SKM-1 treated with dmso at 0.1 percent for 144 hours (cell line): ENCODE measurements around the gene GDF9.
"Not testable (repeated sequence)": the region's sequence is repeated elsewhere in the genome, so short reads cannot be mapped to it uniquely, and the experiment has no call there.

Experiments used
- DNase-seq: peaks from one replicate; lab custom pipeline; 2025; ENCODE audit not compliant: unreplicated experiment; lab: John Stamatoyannopoulos, UW

The GDF9 gene

DNA sequence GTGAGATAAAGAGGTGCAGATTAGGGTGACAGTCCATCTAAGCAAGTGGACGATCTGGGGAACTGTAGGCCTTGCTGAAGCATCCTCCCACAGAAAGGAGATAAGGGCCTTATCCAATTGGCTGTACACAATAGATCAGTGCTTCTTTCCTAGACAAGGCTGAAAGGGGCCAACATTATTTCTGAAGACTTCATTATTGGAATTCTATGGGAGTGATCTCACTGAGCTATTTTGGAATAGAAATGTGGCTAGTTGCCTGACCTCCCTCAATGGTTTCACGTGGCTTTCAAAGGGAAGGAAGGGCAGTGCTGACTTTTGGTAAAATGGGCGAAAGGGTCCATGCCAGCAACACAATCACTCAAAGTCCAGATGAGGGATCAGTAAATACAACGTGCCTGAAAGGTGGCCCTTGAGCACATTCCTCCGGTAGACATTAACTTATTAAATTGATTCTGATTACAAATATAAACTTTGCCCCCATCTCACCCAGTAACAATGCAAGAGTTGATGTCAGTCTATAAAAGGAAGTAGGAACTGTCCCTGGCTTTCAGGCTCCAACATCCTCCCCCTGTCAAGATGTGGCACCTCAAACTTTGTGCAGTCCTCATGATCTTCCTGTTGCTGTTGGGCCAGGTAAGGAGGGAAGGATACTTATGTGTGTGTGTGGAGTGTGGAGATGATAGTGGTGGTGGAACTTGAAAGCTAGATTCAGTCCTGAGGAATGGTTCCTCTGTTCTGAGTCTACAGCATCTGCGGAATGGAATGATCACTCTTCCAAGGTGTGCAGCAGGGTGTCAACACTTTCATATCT is 7.1 kb upstream of the GDF9 start, which contains the start of gene LEAP2:
TSS of gene LEAP2 (plus strand) at position 550 of the 811 bp plus-strand sequence. CDS start at position 577, 27 bp downstream.
- no peak for DNase-seq

- no peak for DNase-seq
Observed at GRCh38 chr5:132872788-132873118, 6.5 kb upstream of the GDF9 start.

GRCh38 chr5:132871459-132872284 is 5.4 kb upstream of the GDF9 start:
- DNase-seq, result no peak

DNA sequence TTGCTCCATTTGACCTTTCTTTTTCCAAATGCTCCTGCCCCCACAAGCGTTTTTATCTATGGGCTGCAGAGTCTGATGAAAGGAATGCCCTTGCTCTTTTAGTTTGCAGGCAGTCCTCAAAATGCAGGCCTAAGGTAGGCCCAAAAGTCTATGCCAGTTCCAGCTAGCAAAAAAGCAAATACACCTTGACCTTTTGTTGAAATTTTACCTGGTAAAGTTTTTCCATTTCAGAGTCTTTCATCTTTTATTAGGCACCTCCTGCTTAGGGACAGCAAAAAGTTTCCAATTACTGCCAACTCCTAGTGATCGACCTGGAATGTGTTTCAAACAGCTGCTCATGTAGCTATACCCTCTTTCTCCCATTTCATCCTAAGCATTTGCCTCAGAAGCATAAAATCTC is 4.5 kb upstream of the GDF9 start:
- DNase-seq, result no peak

- DNase-seq, result no peak
Observed at GRCh38 chr5:132868754-132869153, 2.5 kb upstream of the GDF9 start.

GRCh38 chr5:132867046-132867451 is 780 bp upstream of the GDF9 start:
- no peak for DNase-seq

- no peak for DNase-seq
Observed at GRCh38 chr5:132865668-132866341, 464 bp downstream of the GDF9 start.

DNA sequence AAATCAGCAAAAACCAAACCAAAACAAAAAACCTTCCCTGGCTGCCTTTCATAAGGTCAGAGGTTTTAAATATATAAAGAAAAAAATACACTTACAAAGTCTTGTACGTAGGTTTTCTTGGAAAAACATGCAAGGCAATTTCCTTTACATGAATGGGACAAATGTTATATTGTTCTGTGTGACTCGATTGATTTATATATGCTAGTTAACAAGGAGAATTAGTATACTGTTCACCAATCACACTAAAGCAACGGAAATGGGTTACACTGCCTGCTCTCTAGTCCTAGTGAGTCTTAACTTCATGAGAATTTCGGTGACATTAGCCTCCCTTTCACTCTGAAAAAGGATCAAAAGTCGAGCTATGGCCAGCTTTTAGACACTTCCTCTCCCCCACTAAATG is 5.5 kb downstream of the GDF9 start:
- DNase-seq, result no peak

- DNase-seq, result no peak
Observed at GRCh38 chr5:132859889-132860437, 6.3 kb downstream of the GDF9 start.

GRCh38 chr5:132856011-132856410 is 10.3 kb downstream of the GDF9 start:
- no peak for DNase-seq

DNA sequence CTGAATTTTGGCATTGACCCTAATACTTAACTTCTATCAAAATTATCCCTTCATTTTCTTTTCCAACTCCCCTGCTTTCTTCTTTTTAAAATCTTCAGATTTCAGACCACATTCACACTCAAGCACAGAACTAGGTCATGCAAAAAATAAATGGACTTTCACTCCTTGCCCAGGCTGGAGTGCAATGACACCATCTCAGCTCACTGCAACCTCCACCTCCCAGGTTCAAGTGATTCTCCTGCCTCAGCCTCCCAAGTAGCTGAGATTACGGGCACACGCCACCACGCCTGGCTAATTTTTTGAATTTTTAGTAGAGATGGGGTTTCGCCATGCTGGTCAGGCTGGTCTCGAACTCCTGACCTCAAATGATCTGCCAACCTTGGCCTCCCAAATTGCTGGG is 11.3 kb downstream of the GDF9 start:
- not testable (repeated sequence) for DNase-seq

DNA sequence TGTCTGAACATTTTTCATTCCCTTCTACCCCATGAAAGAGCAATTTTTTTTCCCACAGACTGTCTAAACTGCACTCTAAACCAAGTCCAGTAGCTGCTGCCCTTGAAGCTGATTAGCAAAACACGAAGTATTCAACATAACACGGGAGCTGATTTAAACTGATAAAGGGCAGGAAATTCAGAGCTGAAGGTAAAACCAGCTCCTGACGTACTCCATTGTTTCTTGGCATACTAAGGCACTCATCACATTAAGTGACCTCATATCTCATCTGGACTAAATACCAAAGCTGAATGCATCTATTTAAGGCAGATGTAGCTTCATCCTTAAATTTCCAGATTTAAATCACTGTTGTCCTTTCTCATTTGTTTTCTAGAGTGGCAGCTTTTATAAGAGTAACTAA is 12.0 kb downstream of the GDF9 start:
- no peak for DNase-seq

- DNase-seq, result no peak
Observed at GRCh38 chr5:132853790-132854189, 12.5 kb downstream of the GDF9 start.

- no peak for DNase-seq
Observed at GRCh38 chr5:132853323-132853722, 12.9 kb downstream of the GDF9 start.

GRCh38 chr5:132850066-132850465 is 16.2 kb downstream of the GDF9 start:
- DNase-seq, result no peak

DNA sequence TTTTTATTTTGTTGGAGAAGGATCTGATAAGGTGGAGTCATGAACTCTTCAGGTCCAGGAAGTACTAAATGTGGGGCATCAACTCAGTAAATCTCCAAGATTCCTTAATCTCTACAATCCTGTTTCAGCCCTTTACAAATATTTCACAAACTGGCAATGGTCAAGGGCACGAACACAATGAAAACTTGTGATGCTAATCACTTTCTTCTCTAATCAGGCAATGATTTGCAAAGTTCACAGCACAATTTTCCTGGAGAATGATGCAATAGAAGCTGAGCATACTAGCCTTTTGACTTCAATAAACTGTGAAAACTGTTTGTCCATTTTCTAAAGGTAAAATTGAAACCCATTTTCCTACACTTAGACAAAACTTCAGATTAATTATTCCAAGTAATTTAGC is 16.9 kb downstream of the GDF9 start:
- DNase-seq, result no peak

GRCh38 chr5:132848270-132848669 is 18.0 kb downstream of the GDF9 start:
- DNase-seq, result no peak

DNA sequence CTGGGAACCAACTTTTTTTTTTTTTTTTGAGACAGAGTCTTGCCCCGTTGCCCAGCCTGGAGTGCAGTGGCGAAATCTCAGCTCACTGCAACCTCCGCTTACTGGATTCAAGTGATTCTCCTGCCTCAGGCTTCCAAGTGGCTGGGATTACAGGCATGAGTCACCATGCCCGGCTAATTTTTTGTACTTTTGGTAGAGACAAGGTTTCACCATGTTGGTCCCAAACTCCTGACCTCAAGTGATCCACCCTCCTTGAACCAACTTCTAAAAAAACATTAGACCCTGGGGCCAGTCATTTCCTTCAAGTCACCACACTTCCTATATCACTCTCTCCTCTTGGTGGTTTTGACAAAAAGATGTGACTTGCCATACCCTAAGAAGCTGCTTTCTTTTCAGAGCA is 25.0 kb downstream of the GDF9 start:
- DNase-seq, result peak; percentile 8

DNA sequence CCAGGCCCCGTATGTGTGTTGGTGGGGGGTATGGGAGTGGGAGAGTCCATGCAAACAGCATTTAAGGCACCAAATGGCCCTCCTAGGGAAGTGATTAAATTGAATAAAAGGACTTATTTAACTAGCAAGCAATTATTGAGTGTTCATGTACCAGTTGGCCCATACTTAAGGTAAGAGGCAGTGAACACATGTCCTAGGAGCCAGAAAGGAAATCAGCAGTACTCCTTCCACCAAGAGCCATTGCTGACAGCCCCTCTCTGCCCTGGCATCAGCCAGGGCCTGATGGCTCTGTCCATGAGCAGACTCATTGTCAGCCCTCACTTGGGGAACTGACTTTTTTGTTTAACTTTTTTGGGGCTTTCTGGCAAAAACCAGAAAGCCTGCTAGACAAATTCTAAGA is 25.4 kb downstream of the GDF9 start:
- DNase-seq, result no peak

DNA sequence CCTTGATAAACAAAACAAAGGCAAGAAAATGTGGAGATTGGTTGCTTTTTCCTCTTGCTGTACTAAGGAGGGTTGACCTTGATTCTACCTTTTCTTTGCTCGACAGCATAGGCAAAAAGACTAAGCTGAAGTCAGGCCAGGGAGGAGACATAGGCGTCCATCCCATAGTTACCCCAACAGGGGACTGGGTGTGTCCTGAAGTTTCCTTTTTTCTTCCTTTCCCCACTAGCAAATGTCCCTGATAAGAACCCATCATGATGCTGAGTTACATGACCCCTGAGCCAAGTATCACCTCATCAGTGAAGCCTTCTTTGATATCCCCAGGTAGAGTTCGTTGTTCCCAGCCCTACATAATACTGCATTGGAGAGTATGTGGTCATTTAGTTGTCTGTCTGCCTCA is 26.0 kb downstream of the GDF9 start:
- DNase-seq, result no peak
